DOHH2 (cell line): ENCODE data around the gene CCNYL1.
"Not testable (repeated sequence)": the region's sequence is repeated elsewhere in the genome, so short reads cannot be mapped to it uniquely, and the experiment has no call there.

Experiments
- H3F3A ChIP-seq: fragments of 200-600 bp; sonication (generic), shearing (Covaris generic); 2 replicates; pipeline ENCODE4 v1.6.0; 2016; ENCODE audit warnings: antibody characterized with exemption, mild to moderate bottlenecking; ENCODE audit not compliant: control insufficient read depth, insufficient read depth
- H3K27ac ChIP-seq: fragments of 200-600 bp; sonication (generic); 2 replicates; pipeline ENCODE4 v1.5.1; 2014; ENCODE audit warnings: low read depth, mild to moderate bottlenecking, low read length, moderate library complexity
- H3K27me3 ChIP-seq: fragments of 200-600 bp; sonication (generic); 2 replicates; pipeline ENCODE4 v1.6.1; 2014; ENCODE audit warnings: mild to moderate bottlenecking, low read length, mixed read lengths; ENCODE audit not compliant: control insufficient read depth
- H3K36me3 ChIP-seq: fragments of 200-600 bp; sonication (generic); 2 replicates; pipeline ENCODE4 v1.6.1; 2014; ENCODE audit warnings: mild to moderate bottlenecking, low read length, moderate library complexity, mixed read lengths; ENCODE audit not compliant: control insufficient read depth
- H3K4me1 ChIP-seq: fragments of 200-600 bp; sonication (generic); 2 replicates; pipeline ENCODE4 v1.6.1; 2014; ENCODE audit warnings: mild to moderate bottlenecking, low read length, mixed read lengths; ENCODE audit not compliant: control insufficient read depth
- H3K4me2 ChIP-seq: fragments of 200-600 bp; sonication (generic); 2 replicates; pipeline ENCODE4 v1.6.0; 2014; ENCODE audit warnings: mild to moderate bottlenecking, low read length, moderate library complexity
- H3K4me3 ChIP-seq: fragments of 200-600 bp; sonication (generic); 2 replicates; pipeline ENCODE4 v1.5.1; 2014; ENCODE audit warnings: mild to moderate bottlenecking, low read length, mixed read lengths
- H3K79me2 ChIP-seq: fragments of 200-600 bp; sonication (generic); 2 replicates; pipeline ENCODE4 v1.6.1; 2014; ENCODE audit warnings: mild to moderate bottlenecking, low read length, mixed read lengths; ENCODE audit not compliant: control insufficient read depth
- H3K9me2 ChIP-seq: fragments of 200-600 bp; sonication (generic); replicated peaks from 2 replicates; pipeline ENCODE4 v1.6.1; 2014; ENCODE audit warnings: mild to moderate bottlenecking, low read length, mixed read lengths; ENCODE audit not compliant: control insufficient read depth
- H3K9me3 ChIP-seq: fragments of 200-600 bp; sonication (generic); 2 replicates; pipeline ENCODE4 v1.6.1; 2014; ENCODE audit warnings: antibody characterized with exemption, low read length, mixed read lengths; ENCODE audit not compliant: control insufficient read depth, insufficient read depth
- H4K20me1 ChIP-seq: fragments of 200-600 bp; sonication (generic); 2 replicates; pipeline ENCODE4 v1.6.0; 2014; ENCODE audit warnings: low read depth, mild to moderate bottlenecking, antibody characterized with exemption, low read length, moderate library complexity; ENCODE audit not compliant: control insufficient read depth, insufficient read depth
- CTCF ChIP-seq: fragments of 200-600 bp; sonication (generic); IDR thresholded peaks from one replicate; pipeline ENCODE4 v1.5.1; 2014; ENCODE audit warnings: antibody characterized with exemption, mild to moderate bottlenecking, low read depth, low read length; ENCODE audit not compliant: poor library complexity, severe bottlenecking
- EZH2phosphoT487 ChIP-seq: fragments of 200-600 bp; sonication (generic); IDR thresholded peaks from 2 replicates; pipeline ENCODE4 v1.6.1; 2017; ENCODE audit warnings: borderline replicate concordance, mild to moderate bottlenecking, antibody characterized with exemption, low read length, moderate library complexity, mixed read lengths

Gene CCNYL1

GRCh38 chr2:207750345-207750744 lies 38.9 kb downstream of the CCNYL1 start:
- no peak overlapping the region for H3K4me2 ChIP-seq
- peaks cover under 1% of the 10 kb centered on the region for H3K4me1 ChIP-seq
- H3K9me3 ChIP-seq, result no peaks in the 10 kb centered on the region
- peaks cover 10% of the 10 kb centered on the region; the same call in 1 of the 2 replicates for H3K36me3 ChIP-seq
- TF ChIP-seq CTCF (no peak), EZH2phosphoT487 (no peak)
- H3K79me2 ChIP-seq, result no peaks in the 10 kb centered on the region
- no peak overlapping the region for H3K27ac ChIP-seq
- H3K9me2 ChIP-seq, result no peaks in the 10 kb centered on the region
- no peak overlapping the region for H3K4me3 ChIP-seq
- no peaks in the 10 kb centered on the region for H4K20me1 ChIP-seq
- no peaks in the 10 kb centered on the region for H3F3A ChIP-seq
- no peaks in the 10 kb centered on the region for H3K27me3 ChIP-seq

GRCh38 chr2:207750876-207751275 lies 39.4 kb downstream of the CCNYL1 start:
- TF ChIP-seq EZH2phosphoT487 (no peak), CTCF (no peak)
- no peak overlapping the region for H3K4me3 ChIP-seq
- no peaks in the 10 kb centered on the region for H4K20me1 ChIP-seq
- H3K79me2 ChIP-seq, result no peaks in the 10 kb centered on the region
- no peak overlapping the region for H3K4me2 ChIP-seq
- H3F3A ChIP-seq, result no peaks in the 10 kb centered on the region
- no peaks in the 10 kb centered on the region for H3K27me3 ChIP-seq
- peaks cover 10% of the 10 kb centered on the region; the same call in 1 of the 2 replicates for H3K36me3 ChIP-seq
- no peak overlapping the region for H3K27ac ChIP-seq
- H3K4me1 ChIP-seq, result peaks cover 6% of the 10 kb centered on the region
- H3K9me3 ChIP-seq, result no peaks in the 10 kb centered on the region
- no peaks in the 10 kb centered on the region for H3K9me2 ChIP-seq

- H3K4me1 ChIP-seq, result peaks cover 19% of the 10 kb centered on the region
- H3K4me3 ChIP-seq, H3F3A ChIP-seq, H3K4me2 ChIP-seq, H3K79me2 ChIP-seq, H4K20me1 ChIP-seq, H3K9me3 ChIP-seq, H3K36me3 ChIP-seq, H3K27me3 ChIP-seq, H3K9me2 ChIP-seq, H3K27ac ChIP-seq: not testable (repeated sequence)
These were observed 42.2 kb downstream of the CCNYL1 start for GRCh38 chr2:207753688-207754087.

- Histone ChIP-seq H3K9me2 (no peaks in the 10 kb centered on the region), H3K79me2 (no peaks in the 10 kb centered on the region), H3K36me3 (peaks cover 7% of the 10 kb centered on the region; the same call in 1 of the 2 replicates), H3K9me3 (no peaks in the 10 kb centered on the region), H3K4me2 (no peak overlapping the region), H3K4me1 (peaks cover 19% of the 10 kb centered on the region), H3K27me3 (peaks cover 5% of the 10 kb centered on the region), H3K27ac (no peak overlapping the region), H3K4me3 (no peak overlapping the region), H4K20me1 (no peaks in the 10 kb centered on the region), H3F3A (peaks cover 4% of the 10 kb centered on the region; the same call in 1 of the 2 replicates)
- TF ChIP-seq EZH2phosphoT487 (no peak), CTCF (no peak)
These were observed 43.3 kb downstream of the CCNYL1 start for GRCh38 chr2:207754498-207755383.
